Effector CD4-positive, alpha-beta T cell (primary cell): Measurements from ENCODE around the gene SLIRP.
"Not testable (repeated sequence)": the region's sequence is repeated elsewhere in the genome, so short reads cannot be mapped to it uniquely, and the experiment has no call there.

Experiments used
- DNase-seq: peaks from one replicate; pipeline ENCODE4 v3.0.0-alpha.2; 2020

Gene SLIRP

DNA sequence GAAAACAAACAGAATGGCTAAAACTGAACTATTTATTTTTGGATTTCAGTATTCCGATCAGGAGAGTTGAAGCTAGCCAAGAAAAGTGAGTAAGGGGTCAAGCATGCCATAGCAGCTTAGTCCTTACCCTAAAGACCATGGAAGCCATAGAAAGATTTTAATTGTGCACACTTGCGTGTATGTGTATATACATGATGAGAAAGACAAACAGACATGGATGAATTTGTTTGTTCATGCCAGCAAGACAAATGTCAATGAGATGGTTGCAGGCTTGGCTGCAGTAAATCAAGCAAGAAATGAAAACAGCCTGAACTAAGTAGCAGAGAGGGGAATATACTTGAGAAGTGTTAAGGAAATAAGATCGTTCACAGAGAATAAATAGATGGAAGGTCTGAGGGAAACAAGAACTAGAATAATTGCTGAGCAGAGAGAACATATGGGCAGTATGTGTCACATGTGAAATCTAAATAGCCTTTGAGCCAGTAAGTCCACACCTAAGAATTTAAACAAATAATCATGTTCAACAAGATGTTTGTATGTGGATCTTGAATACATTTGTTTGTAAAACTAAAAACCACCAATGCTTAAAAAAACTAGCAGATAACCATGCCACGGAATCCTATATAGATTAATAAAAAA lies 38.3 kb downstream of the SLIRP start:
- DNase-seq: no peak

DNA sequence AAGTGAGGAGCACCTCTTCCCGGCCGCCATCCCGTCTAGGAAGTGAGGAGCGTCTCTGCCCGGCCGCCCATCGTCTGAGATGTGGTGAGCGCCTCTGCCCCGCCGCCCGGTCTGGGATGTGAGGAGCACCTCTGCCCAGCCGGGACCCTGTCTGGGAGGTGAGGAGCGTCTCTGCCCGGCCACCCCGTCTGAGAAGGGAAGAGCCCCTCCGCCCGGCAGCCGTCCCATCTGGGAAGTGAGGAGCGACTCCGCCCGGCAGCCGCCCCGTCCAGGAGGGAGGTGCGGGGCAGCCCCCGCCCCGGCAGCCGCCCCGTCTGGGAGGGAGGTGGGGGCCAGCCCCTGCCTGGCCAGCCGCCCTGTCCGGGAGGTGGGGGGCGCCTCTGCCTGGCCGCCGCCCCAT lies 39.5 kb downstream of the SLIRP start:
- not testable (repeated sequence) for DNase-seq

DNA sequence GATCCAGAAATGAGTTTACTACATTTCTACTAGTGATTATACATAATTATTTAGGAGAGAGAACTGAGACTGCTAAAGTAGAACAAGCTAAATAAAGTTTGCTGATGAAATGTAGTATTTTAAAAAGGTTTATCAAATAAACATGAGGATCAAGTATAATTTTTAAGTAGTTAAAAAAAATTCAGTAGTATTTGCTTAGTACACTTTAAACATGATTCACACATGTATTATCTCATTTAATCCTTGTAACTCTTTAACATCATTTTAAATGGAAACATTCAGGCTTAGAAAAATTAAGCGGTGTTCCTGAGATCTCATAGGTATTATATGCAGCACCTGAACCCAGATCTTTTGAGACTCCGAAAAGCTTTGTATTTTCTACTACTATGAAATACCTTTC lies 44.4 kb downstream of the SLIRP start:
- no peak for DNase-seq

DNA sequence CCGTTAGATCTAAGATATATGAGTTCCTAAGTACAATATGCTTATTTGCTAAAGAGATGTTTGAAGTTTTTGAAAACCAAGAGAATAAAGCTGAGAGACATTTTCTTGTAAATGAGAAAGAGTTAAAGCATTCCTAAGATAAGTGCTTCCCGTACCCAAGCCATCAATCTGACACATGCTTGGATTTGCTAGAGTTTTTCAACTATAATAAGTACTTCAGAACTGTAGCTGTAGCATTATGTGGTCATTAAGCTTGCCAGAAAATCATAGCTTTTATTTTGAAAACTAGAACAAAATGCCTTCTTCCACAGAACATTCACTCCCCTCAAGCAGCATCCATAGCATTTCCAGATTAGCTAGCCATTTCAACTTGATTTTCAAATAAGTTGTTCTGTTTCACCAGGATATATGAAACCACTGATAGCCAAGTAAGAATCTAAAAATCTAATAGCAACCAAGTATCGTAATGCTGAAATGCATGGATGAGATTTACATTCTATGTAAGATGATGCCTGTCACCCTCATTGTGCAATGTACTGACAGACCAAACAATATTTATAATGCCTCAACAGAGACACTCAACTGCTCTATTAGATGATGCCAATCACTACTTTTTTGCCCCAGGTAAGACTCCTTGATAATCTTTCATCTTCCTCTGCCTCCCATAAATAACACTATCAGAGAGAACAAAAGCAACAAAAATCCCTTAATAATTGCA lies 45.1 kb downstream of the SLIRP start:
- no peak for DNase-seq

DNA sequence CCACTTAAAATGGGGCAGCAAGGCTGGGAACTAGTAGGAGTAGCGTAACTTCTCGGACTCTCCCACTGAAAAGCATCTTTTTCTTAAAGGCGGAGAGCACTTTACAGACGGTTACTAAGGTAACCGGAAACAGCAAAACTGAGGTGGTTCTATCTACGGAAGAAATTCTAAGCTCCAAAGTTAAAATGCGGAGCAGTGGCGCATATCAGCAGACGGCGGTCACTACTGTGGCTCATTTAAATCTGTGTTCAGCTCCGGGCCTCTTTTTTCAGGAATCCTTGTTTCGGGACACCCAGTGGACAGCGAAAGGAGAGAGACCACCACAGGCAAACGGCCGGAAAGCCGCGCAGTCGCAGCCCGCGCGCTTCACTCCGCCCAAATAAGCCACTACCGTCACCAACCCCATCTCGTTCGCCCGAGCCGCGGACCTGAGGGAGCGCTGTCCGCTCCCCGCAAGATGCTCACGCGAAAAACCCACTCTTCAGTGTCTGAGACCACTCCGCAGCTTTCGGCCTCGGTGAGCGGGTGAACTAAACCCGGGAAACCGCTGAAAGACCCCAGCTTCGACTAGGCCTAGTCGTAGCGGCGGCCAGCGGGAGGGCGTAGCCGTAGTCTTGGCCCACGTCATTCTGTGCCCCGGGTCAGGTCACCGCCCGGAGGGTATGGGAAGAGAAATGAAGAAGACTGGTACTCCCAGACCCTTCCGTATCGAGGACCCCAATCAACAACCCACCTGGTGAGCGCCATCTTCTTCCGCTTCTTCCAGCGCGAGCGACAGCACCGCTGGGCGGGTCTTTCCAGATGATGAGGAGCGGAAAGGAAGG lies 52.7 kb downstream of the SLIRP start, which contains the start of gene SNW1:
Gene SNW1 (minus strand): TSS at position 776 of the 824 bp plus-strand sequence. CDS start 29 bp downstream, at position 747.
- DNase-seq: peak; percentile 86

DNA sequence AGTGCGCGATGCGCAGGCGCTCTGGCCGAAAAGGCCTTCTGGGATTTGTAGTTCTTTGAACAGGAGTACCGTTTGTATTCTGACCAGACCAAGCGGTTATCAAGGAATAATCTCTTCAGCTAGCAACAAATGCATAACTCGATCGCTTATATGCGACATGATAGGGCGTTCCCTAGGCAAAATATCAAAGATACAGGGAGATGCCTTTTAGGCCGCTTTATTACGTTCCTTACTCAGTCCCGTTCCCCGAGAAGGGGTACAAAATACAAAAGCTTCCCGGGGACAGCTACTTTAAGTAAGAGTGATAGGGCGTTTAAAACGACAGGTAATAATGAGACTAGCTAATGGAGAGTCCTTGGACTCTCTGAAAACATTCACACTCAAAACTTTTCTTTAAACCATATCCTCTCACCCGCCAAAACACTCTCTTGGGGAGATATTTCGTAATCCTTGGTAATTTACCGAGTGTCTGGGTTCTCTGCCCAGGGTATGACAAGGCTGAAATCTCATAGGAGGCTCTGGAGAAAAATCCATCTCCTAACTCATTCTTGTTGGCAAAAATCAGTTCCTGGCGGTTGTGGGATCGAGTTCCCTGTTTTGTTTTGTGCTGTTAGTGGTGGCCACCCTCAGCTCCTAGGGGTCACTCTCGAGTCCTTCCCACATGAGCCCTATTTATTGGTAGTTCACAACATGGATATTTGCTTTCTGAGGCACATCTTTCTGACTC lies 53.5 kb downstream of the SLIRP start:
- DNase-seq: no peak

DNA sequence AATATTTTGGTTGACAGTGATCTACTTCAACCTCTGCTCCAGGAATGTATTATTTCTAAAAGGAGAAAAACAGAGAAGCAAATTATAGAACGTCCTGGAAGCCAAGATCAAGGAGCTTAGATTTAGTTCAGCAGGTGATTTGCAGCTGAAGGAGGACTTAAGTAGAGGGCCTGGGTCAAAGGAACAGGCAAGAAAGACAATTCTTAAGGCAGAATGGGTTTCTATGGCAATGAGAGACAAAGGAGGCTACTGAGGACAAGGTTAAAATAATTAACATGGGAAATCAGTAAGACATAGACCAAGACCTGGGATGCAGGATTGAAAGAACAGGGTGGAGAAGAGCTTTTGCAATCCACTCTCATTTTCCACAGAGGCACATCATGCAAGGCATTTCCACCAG lies 55.4 kb downstream of the SLIRP start:
- no peak for DNase-seq

DNA sequence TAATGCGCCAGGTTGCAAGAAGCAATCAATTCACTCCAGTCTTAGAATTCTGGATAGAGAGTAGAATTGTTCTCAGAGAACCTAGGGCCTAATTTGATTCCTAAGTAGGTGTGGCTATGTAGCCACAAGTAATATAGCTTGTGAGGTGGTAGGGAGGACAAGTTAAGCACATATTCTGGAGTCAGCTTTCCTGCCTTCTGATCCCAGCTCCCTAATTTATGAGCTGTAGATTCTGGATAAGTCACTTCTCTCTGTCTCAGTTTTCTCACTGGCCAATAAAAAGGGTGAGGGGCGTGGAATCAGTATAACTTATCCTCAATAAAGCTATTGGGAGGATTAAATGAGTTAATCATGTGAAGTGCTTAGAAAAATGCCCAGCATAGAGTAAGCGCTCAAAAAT lies 56.1 kb downstream of the SLIRP start:
- DNase-seq: no peak
